WTC11 (cell line): ENCODE results near the gene KRT9. TPM values are rescaled to one million over a fixed set of nuclear protein-coding genes. Genes with fewer than 3 reads are reported as not detected.
A peak's percentile ranks its signal among the peaks of the same experiment; 100 is the strongest.

Experiments used
- ATAC-seq: fragments of 200-7000 bp; cut with Tn5 transposase; 2 replicates; pipeline ENCODE4 v1.10.0; 2021; ENCODE audit warnings: mild to moderate bottlenecking, moderate library complexity
- CTCF ChIA-PET: fragments of 300-600 bp; sonication (Branson Sonifier 250); formaldehyde crosslinking; loops from one replicate; lab custom pipeline; 2021; ENCODE audit warnings: antibody characterized with exemption; lab: Charles Lee
- POLR2A ChIA-PET: fragments of 350-600 bp; sonication (Branson Sonifier 250); formaldehyde crosslinking; loops from one replicate; lab custom pipeline; 2021; ENCODE audit warnings: antibody characterized with exemption; lab: Charles Lee
- DNase-seq: peaks from one replicate; pipeline ENCODE4 v3.0.0; 2021; ENCODE audit warnings: low spot score
- H3K27ac Mint-ChIP-seq: 2 replicates; pipeline ENCODE4 v1.8.0; 2021; ENCODE audit warnings: mixed read lengths
- H3K27me3 Mint-ChIP-seq: 2 replicates; pipeline ENCODE4 v1.8.0; 2021; ENCODE audit warnings: low read depth, mild to moderate bottlenecking, moderate library complexity, mixed read lengths
- H3K36me3 Mint-ChIP-seq: 2 replicates; pipeline ENCODE4 v1.8.0; 2021; ENCODE audit warnings: mixed read lengths
- H3K4me1 Mint-ChIP-seq: 2 replicates; pipeline ENCODE4 v1.8.0; 2022; ENCODE audit warnings: mixed read lengths
- H3K4me3 Mint-ChIP-seq: 2 replicates; pipeline ENCODE4 v1.8.0; 2021; ENCODE audit warnings: mild to moderate bottlenecking, moderate library complexity, mixed read lengths
- H3K9me3 Mint-ChIP-seq: 2 replicates; pipeline ENCODE4 v1.8.0; 2021; ENCODE audit warnings: mixed read lengths
- ATF2 ChIP-seq: sonication (generic); formaldehyde crosslinking; IDR thresholded peaks from 2 replicates; pipeline ENCODE4 v1.8.1; 2022; ENCODE audit warnings: low read depth, missing genetic modification reagents, borderline replicate concordance
- ESRRA ChIP-seq: sonication (generic); formaldehyde crosslinking; IDR thresholded peaks from 2 replicates; pipeline ENCODE4 v1.8.1; 2022; ENCODE audit warnings: mild to moderate bottlenecking, missing genetic modification reagents, borderline replicate concordance
- FOXP4 ChIP-seq: sonication (generic); formaldehyde crosslinking; IDR thresholded peaks from 2 replicates; pipeline ENCODE4 v1.8.0; 2022; ENCODE audit warnings: mild to moderate bottlenecking, missing genetic modification reagents
- GABPB1 ChIP-seq: sonication (generic); formaldehyde crosslinking; IDR thresholded peaks from 2 replicates; pipeline ENCODE4 v1.8.1; 2023; ENCODE audit warnings: mild to moderate bottlenecking, missing genetic modification reagents
- MAX ChIP-seq: sonication (generic); formaldehyde crosslinking; IDR thresholded peaks from 2 replicates; pipeline ENCODE4 v1.8.0; 2022; ENCODE audit warnings: mild to moderate bottlenecking, missing genetic modification reagents
- MYBL2 ChIP-seq: sonication (generic); formaldehyde crosslinking; IDR thresholded peaks from 2 replicates; pipeline ENCODE4 v1.8.1; 2023; ENCODE audit warnings: mild to moderate bottlenecking, moderate library complexity, missing genetic modification reagents
- NFATC4 ChIP-seq: fragments of 250-450 bp; sonication (Bioruptor Pico); IDR thresholded peaks from 2 replicates; pipeline ENCODE4 v1.9.0; 2021; ENCODE audit warnings: mild to moderate bottlenecking
- NFYB ChIP-seq: sonication (generic); formaldehyde crosslinking; conservative IDR thresholded peaks from 2 replicates; pipeline ENCODE4 v1.8.0; 2022; ENCODE audit warnings: low read depth, missing genetic modification reagents
- RELA ChIP-seq: sonication (generic); formaldehyde crosslinking; IDR thresholded peaks from 2 replicates; pipeline ENCODE4 v1.8.1; 2022; ENCODE audit warnings: missing genetic modification reagents, mild to moderate bottlenecking, borderline replicate concordance
- ZNF138 ChIP-seq: sonication (generic); formaldehyde crosslinking; conservative IDR thresholded peaks from 2 replicates; pipeline ENCODE4 v1.8.1; 2022; ENCODE audit warnings: mild to moderate bottlenecking, moderate library complexity, missing genetic modification reagents
- ZNF263 ChIP-seq: sonication (generic); formaldehyde crosslinking; IDR thresholded peaks from 2 replicates; pipeline ENCODE4 v1.8.1; 2022; ENCODE audit warnings: low read depth, mild to moderate bottlenecking, moderate library complexity, missing genetic modification reagents
- ZNF416 ChIP-seq: fragments of 250-450 bp; sonication (Bioruptor Pico); IDR thresholded peaks from 2 replicates; pipeline ENCODE4 v1.9.0; 2021; ENCODE audit warnings: mild to moderate bottlenecking, inconsistent platforms
- ZNF671 ChIP-seq: fragments of 250-450 bp; sonication (Bioruptor Pico); IDR thresholded peaks from 2 replicates; pipeline ENCODE4 v1.8.0; 2021; ENCODE audit warnings: mild to moderate bottlenecking
- total RNA-seq: library from RNA; stranded (reverse); gene quantifications from 3 replicates; pipeline ENCODE4 v1.2.3, GENCODE V29; 2021
- TF ChIP-seq, protein P1 (sequence below): sonication (generic); formaldehyde crosslinking; IDR thresholded peaks from 2 replicates; pipeline ENCODE4 v1.8.1; 2023; ENCODE audit warnings: mild to moderate bottlenecking, missing genetic modification reagents
- TF ChIP-seq, protein P2 (sequence below): sonication (generic); formaldehyde crosslinking; IDR thresholded peaks from 2 replicates; pipeline ENCODE4 v1.8.1; 2022; ENCODE audit warnings: mild to moderate bottlenecking, moderate library complexity, missing genetic modification reagents

KRT9 gene
- total RNA-seq, 1 experiment from 2014 or later: not detected

DNA sequence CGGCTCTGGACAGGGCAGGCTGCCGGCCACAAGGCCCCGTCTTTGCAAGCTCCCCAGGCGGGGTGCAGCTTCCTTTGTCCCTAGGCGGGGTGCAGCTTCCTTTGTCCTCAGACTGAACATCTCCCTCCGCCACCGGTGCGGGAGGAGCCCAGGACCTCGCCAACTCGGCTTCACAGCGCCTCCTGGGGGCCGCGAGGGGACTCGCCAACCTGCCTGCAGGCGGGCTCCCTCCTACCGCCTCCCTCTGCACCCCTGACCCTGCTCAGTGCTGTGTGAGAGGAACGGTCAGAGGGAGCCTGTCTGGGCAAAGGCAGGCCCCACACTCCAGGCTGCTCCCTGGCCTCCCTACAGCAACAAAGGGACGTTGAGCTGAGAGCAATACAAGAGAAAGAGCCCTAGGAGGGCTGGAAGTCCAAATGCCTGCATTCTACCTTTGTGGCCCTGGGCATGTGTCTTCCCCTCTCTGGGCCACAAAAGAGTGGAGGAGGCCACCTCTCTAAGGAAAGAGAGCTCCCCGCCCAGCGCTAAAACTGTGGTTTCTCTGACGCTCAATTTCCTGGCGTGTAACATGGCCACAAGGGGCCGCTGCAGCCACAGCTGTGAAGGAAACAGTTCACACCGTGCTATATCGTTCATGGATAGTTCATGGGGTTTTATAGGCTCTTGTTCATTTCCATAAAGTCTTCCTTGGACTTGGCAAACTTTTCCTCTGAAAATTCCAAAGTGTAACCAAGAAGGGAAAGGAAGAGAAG is 22.8 kb downstream of the KRT9 start (continued):
- TF ChIP-seq RELA: no peak
- TF ChIP-seq ZNF416: no peak
- TF ChIP-seq ATF2 (CRISPR knock-in tag): no peak
- TF ChIP-seq MYBL2 (CRISPR knock-in tag): no peak
- peak; percentile 63 for TF ChIP-seq MAX (CRISPR knock-in tag)
- no peak; the same call in 1 of the 2 replicates for TF ChIP-seq GABPB1 (CRISPR knock-in tag)
- no peak for TF ChIP-seq FOXP4 (CRISPR knock-in tag)
- TF ChIP-seq ZNF671: no peak
- no peak for TF ChIP-seq NFYB
- TF ChIP-seq ZNF138 (CRISPR knock-in tag): no peak
- 0 out of 2 replicates have a peak, but pooled peaks have one; percentile 39 for TF ChIP-seq ESRRA (CRISPR knock-in tag)
- TF ChIP-seq, protein P1, sequence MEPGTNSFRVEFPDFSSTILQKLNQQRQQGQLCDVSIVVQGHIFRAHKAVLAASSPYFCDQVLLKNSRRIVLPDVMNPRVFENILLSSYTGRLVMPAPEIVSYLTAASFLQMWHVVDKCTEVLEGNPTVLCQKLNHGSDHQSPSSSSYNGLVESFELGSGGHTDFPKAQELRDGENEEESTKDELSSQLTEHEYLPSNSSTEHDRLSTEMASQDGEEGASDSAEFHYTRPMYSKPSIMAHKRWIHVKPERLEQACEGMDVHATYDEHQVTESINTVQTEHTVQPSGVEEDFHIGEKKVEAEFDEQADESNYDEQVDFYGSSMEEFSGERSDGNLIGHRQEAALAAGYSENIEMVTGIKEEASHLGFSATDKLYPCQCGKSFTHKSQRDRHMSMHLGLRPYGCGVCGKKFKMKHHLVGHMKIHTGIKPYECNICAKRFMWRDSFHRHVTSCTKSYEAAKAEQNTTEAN (CRISPR knock-in tag): no peak

GRCh38 chr17:41547921-41548843 is 23.7 kb downstream of the KRT9 start:
- peak overlapping the region; percentile 47; the same call in 1 of the 2 replicates for H3K4me3 Mint-ChIP-seq
- DNase-seq: peak; percentile 23
- H3K27ac Mint-ChIP-seq: no peak overlapping the region
- H3K36me3 Mint-ChIP-seq: peaks cover 3% of the 10 kb centered on the region
- H3K27me3 Mint-ChIP-seq: peaks cover 5% of the 10 kb centered on the region
- no peak for ATAC-seq
- ChIA-PET CTCF (interaction anchor here (0.6 to 9.6 kb wide), 104 partner anchors 8 to 933 kb away, joined by 3 to 380 read pairs (median 7); partner anchors contain the start of genes CAVIN1, EIF1, JUP and KRT13), POLR2A (interaction anchor here (1.1 to 2.6 kb wide), 4 partner anchors 10 to 98 kb away, joined by 3 to 22 read pairs (median 4); partner anchors contain the start of gene KRT19)
- TF ChIP-seq NFATC4 (CRISPR knock-in tag): no peak
- TF ChIP-seq ZNF263 (CRISPR knock-in tag): 0 out of 2 replicates have a peak, but pooled peaks have one; percentile 36
- TF ChIP-seq, protein P2, sequence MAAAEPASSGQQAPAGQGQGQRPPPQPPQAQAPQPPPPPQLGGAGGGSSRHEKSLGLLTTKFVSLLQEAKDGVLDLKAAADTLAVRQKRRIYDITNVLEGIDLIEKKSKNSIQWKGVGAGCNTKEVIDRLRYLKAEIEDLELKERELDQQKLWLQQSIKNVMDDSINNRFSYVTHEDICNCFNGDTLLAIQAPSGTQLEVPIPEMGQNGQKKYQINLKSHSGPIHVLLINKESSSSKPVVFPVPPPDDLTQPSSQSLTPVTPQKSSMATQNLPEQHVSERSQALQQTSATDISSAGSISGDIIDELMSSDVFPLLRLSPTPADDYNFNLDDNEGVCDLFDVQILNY (CRISPR knock-in tag): 0 out of 2 replicates have a peak, but pooled peaks have one; percentile 9
- H3K4me1 Mint-ChIP-seq: peaks cover 26% of the 10 kb centered on the region
- peaks cover 9% of the 10 kb centered on the region for H3K9me3 Mint-ChIP-seq
